K562 (cell line): ENCODE data around the gene FCSK. TPM values are rescaled to one million over a fixed set of nuclear protein-coding genes. Genes with fewer than 3 reads are reported as not detected.

Experiments used
- ARNT ChIP-seq, 2 experiments: fragments of 450-650 bp; IDR thresholded peaks; 2 replicates each; pipeline ENCODE4 v1.6.1; 2016; ENCODE audit warnings: mild to moderate bottlenecking in 1 of 2
- CEBPG ChIP-seq, 3 experiments: fragments of 200-800 bp in 1 of 3; sonication (Bioruptor generic) in 1 of 3; sonication (generic) in 1 of 3; formaldehyde crosslinking in 1 of 3; IDR thresholded peaks in 2 of 3; conservative IDR thresholded peaks in 1 of 3; 2 replicates each; pipeline versions ENCODE4 v1.6.1 to v1.8.0; 2016 to 2022; ENCODE audit warnings: missing compliant biosample characterization in 2 of 3, missing genetic modification characterization in 2 of 3, mild to moderate bottlenecking in 1 of 3, missing genetic modification reagents in 1 of 3
- CTCF ChIP-seq, 3 experiments: IDR thresholded peaks in 2 of 3; conservative IDR thresholded peaks in 1 of 3; 2 replicates each; pipeline ENCODE4 v1.5.1; 2011 to 2012; ENCODE audit warnings: low read length in 3 of 3, mild to moderate bottlenecking in 3 of 3, control low read depth in 2 of 3, improper control_type of control experiment in 1 of 3, inconsistent platforms in 1 of 3, low read depth in 1 of 3, mixed read lengths in 1 of 3, moderate library complexity in 1 of 3; ENCODE audit not compliant: insufficient read depth in 2 of 3
- E2F8 ChIP-seq: fragments of 450-650 bp; IDR thresholded peaks from 2 replicates; pipeline ENCODE4 v1.7.1; 2018; ENCODE audit warnings: mild to moderate bottlenecking, low read depth; ENCODE audit not compliant: partially characterized antibody
- FOSL1 ChIP-seq: fragments of 200-800 bp; sonication (Bioruptor generic); conservative IDR thresholded peaks from 2 replicates; pipeline ENCODE4 v1.6.1; 2016; ENCODE audit warnings: missing genetic modification characterization, missing compliant biosample characterization
- FOXK2 ChIP-seq, 2 experiments: fragments of 450-650 bp; IDR thresholded peaks in 1 of 2; conservative IDR thresholded peaks in 1 of 2; 2 replicates each; pipeline ENCODE4 v1.6.1; 2016; ENCODE audit warnings: low read depth in 2 of 2, mild to moderate bottlenecking in 1 of 2
- HMGXB4 ChIP-seq: sonication (generic); formaldehyde crosslinking; IDR thresholded peaks from 2 replicates; pipeline ENCODE4 v1.8.1; 2023; ENCODE audit warnings: mild to moderate bottlenecking, missing genetic modification reagents
- HNRNPLL ChIP-seq: fragments of 200-400 bp; formaldehyde crosslinking; IDR thresholded peaks from 2 replicates; pipeline ENCODE4 v1.6.1; 2017; ENCODE audit warnings: low read length, low read depth, mild to moderate bottlenecking; ENCODE audit not compliant: poor library complexity, severe bottlenecking
- PHF8 ChIP-seq: fragments of 200-600 bp; sonication (generic); IDR thresholded peaks from 2 replicates; pipeline ENCODE4 v1.6.1; 2012; ENCODE audit warnings: mixed run types, mild to moderate bottlenecking, inconsistent platforms, low read length, moderate library complexity, borderline replicate concordance
- STAG1 ChIP-seq: sonication (generic); formaldehyde crosslinking; IDR thresholded peaks from 2 replicates; pipeline ENCODE4 v1.5.0; 2020; ENCODE audit warnings: missing genetic modification reagents, borderline replicate concordance
- ZBTB11 ChIP-seq, 3 experiments: fragments of 200-800 bp in 1 of 3; fragments of 250-450 bp in 1 of 3; fragments of 450-650 bp in 1 of 3; sonication (Bioruptor Pico) in 1 of 3; sonication (Bioruptor generic) in 1 of 3; formaldehyde crosslinking in 1 of 3; IDR thresholded peaks; 2 replicates each; pipeline versions ENCODE4 v1.6.1 to v1.8.0; 2016 to 2022; ENCODE audit warnings: mild to moderate bottlenecking in 2 of 3, missing genetic modification characterization in 2 of 3, missing compliant biosample characterization in 1 of 3, moderate library complexity in 1 of 3
- ZFPM2 ChIP-seq: fragments of 250-450 bp; sonication (Bioruptor Pico); IDR thresholded peaks from 2 replicates; pipeline ENCODE4 v1.5.1; 2022; ENCODE audit warnings: mild to moderate bottlenecking
- ZNF583 ChIP-seq: fragments of 250-450 bp; sonication (Bioruptor Pico); IDR thresholded peaks from 2 replicates; pipeline ENCODE4 v1.4.0; 2020
- ZNF584 ChIP-seq: fragments of 200-800 bp; sonication (Bioruptor generic); IDR thresholded peaks from 2 replicates; pipeline ENCODE4 v1.6.1; 2016; ENCODE audit warnings: low read depth, mild to moderate bottlenecking, missing genetic modification characterization, missing compliant biosample characterization
- polyA plus RNA-seq, 8 experiments: library from polyadenylated mRNA; depleted of rRNA in 4 of 8; stranded (reverse) in 5 of 8; unstranded in 3 of 8; fragments of >200 nt; fragmentation: Nextera tagmentation in 2 of 8; fragmentation: Illumina TruSeq in 1 of 8; extraction: Ambion mirVana in 2 of 8; extraction: Trizol in 1 of 8; gene quantifications; 2 replicates each; pipeline versions ENCODE4 v1.2.1 to v1.2.3, GENCODE V29; 2011 to 2014; ENCODE audit warnings: inconsistent platforms in 1 of 8, missing spikeins in 1 of 8
- total RNA-seq, 7 experiments: library from RNA; depleted of rRNA in 6 of 7; stranded (reverse); fragments of >200 nt in 6 of 7; fragmentation: Illumina TruSeq in 2 of 7; extraction: Trizol in 2 of 7; gene quantifications; 2 replicates each; pipeline versions ENCODE4 v1.2.1 to v1.2.3, GENCODE V29; 2011 to 2021; ENCODE audit warnings: low replicate concordance in 1 of 7

FCSK gene
- total and polyA plus RNA-seq, 9 of the 15 experiments (the other 6 are each of a cell fraction or from before 2014, with no cell fraction given) = 0.92 to 18.6 (median 8.3) TPM

- peak; percentile 99 for TF ChIP-seq HNRNPLL
- 0 out of 4 replicates have a peak, but pooled peaks of 1 of the 2 experiments have one; percentile 13 for TF ChIP-seq ARNT (IDR thresholded peaks at IDR 0.05)
- 0 out of 2 replicates have a peak, but pooled peaks have one; percentile 49 for TF ChIP-seq HMGXB4 (CRISPR knock-in tag)
- no peak for TF ChIP-seq STAG1 (CRISPR knock-in tag)
- TF ChIP-seq PHF8 = peak; percentile 60; the same call in 1 of the 2 replicates
- TF ChIP-seq ZNF583 (CRISPR knock-in tag) = no peak
- no peak for TF ChIP-seq FOSL1 (tag)
- TF ChIP-seq E2F8 = no peak
- peak in 1 of 3 experiments; percentile 76; a peak in 2 of 6 replicates for TF ChIP-seq ZBTB11 (CRISPR knock-in tag; IDR thresholded peaks at IDR 0.05)
- TF ChIP-seq FOXK2 (conservative IDR thresholded peaks at IDR 0.05 in 1 of 2, IDR thresholded peaks at IDR 0.05 in 1 of 2; ENCODE audit: low read depth in 2 of 2) = no peak
- peak; percentile 40; the same call in 1 of the 2 replicates for TF ChIP-seq ZNF584 (CRISPR knock-in tag)
- TF ChIP-seq CTCF (IDR thresholded peaks at IDR 0.05 in 2 of 3, conservative IDR thresholded peaks at IDR 0.05 in 1 of 3; ENCODE audit: insufficient read depth in 2 of 3, low read depth in 1 of 3, low read length in 3 of 3) = peak in 1 of 3 experiments; percentile 29; a peak in 1 of 6 replicates
- no peak for TF ChIP-seq ZFPM2
- TF ChIP-seq CEBPG (CRISPR knock-in tag; IDR thresholded peaks at IDR 0.05) = no peak
- no peak for TF ChIP-seq CEBPG (tag; conservative IDR thresholded peaks at IDR 0.05 in 1 of 2, IDR thresholded peaks at IDR 0.05 in 1 of 2)
Measured at GRCh38 chr16:70454222-70455034, at the start of gene FCSK (continued).
